GM21447 (cell line): ENCODE results near the gene CNR2.
A peak's percentile ranks its signal among the peaks of the same experiment; 100 is the strongest.
"Not testable (repeated sequence)": the region's sequence is repeated elsewhere in the genome, so short reads cannot be mapped to it uniquely, and the experiment has no call there.

Source experiments
- ATAC-seq: cut with Tn5 transposase; IDR thresholded peaks from one replicate; pipeline ENCODE4 v1.9.1; 2021; ENCODE audit not compliant: unreplicated experiment

Gene CNR2

GRCh38 chr1:23838401-23838866 is 74.7 kb downstream of the CNR2 start:
- peak; percentile 66 for ATAC-seq

GRCh38 chr1:23837908-23838307 is 75.3 kb downstream of the CNR2 start:
- peak; percentile 29 for ATAC-seq

GRCh38 chr1:23836037-23836436 is 77.1 kb downstream of the CNR2 start:
- no peak for ATAC-seq

- ATAC-seq = not testable (repeated sequence)
Observed at GRCh38 chr1:23834156-23834555, 79.0 kb downstream of the CNR2 start.

GRCh38 chr1:23827717-23828116 is 85.4 kb downstream of the CNR2 start:
- ATAC-seq = no peak

GRCh38 chr1:23826590-23826989 is 86.6 kb downstream of the CNR2 start:
- ATAC-seq = not testable (repeated sequence)

GRCh38 chr1:23825762-23826522 is 87.2 kb downstream of the CNR2 start:
- ATAC-seq = peak; percentile 39

GRCh38 chr1:23825076-23825761 is 87.9 kb downstream of the CNR2 start, which contains the start of gene HMGCL:
Gene HMGCL (minus strand): TSS chr1:23825429. CDS start chr1:23825415, 14 bp downstream.
- ATAC-seq = peak; percentile 79

- no peak for ATAC-seq
Observed at GRCh38 chr1:23824711-23825075, 88.5 kb downstream of the CNR2 start.

- no peak for ATAC-seq
Observed at GRCh38 chr1:23823767-23824166, 89.4 kb downstream of the CNR2 start.
